ENCODE measurements around the gene JMJD4.

Gene JMJD4

GRCh38 chr1:227734856-227735538 lies at the start of gene JMJD4, which contains the start of gene SNAP47:
Gene JMJD4 (minus strand): TSS chr1:227735302. CDS start chr1:227735273, 29 bp downstream.
Gene SNAP47 (plus strand): TSS chr1:227735435. CDS start chr1:227747737, 12,302 bp downstream.
- DNase-seq, result peak; percentile 93
- peaks cover 26 to 35% of the 10 kb centered on the region in 2 donors for H3K36me3 Mint-ChIP-seq
- H3K9me3 Mint-ChIP-seq, result no peaks in the 10 kb centered on the region
- peak within 1 kb of the TSS; percentile 98 for H3K27ac Mint-ChIP-seq
- peaks cover 30 to 73% of the 10 kb centered on the region in 2 donors for H3K4me1 Mint-ChIP-seq
- H3K4me3 Mint-ChIP-seq, result peak within 1 kb of the TSS; percentile 96 to 97
- H3K27me3 Mint-ChIP-seq, result no peaks in the 10 kb centered on the region
- peak; percentile 95 to 97 for ATAC-seq (replicated peaks)

- Mint-ChIP-seq H3K27me3 (no peaks in the 10 kb centered on the region), H3K9me3 (no peaks in the 10 kb centered on the region), H3K36me3 (peaks cover 16 to 30% of the 10 kb centered on the region in 2 donors), H3K4me3 (no peak overlapping the region), H3K4me1 (peaks cover 17 to 41% of the 10 kb centered on the region in 2 donors), H3K27ac (peak overlapping the region; percentile 85)
- DNase-seq (no peak), ATAC-seq (replicated peaks) (no peak)
Measured at GRCh38 chr1:227782226-227782625, 47.1 kb upstream of the JMJD4 start.

- DNase-seq (no peak), ATAC-seq (replicated peaks) (no peak)
- H3K36me3 Mint-ChIP-seq, result peaks cover 18 to 38% of the 10 kb centered on the region in 2 donors
- H3K27ac Mint-ChIP-seq, result no peak overlapping the region
- H3K9me3 Mint-ChIP-seq, result no peaks in the 10 kb centered on the region
- no peaks in the 10 kb centered on the region for H3K27me3 Mint-ChIP-seq
- peaks cover 12 to 33% of the 10 kb centered on the region in 2 donors for H3K4me1 Mint-ChIP-seq
- no peak overlapping the region for H3K4me3 Mint-ChIP-seq
Measured at GRCh38 chr1:227781314-227781930, 46.3 kb upstream of the JMJD4 start.

GRCh38 chr1:227780101-227781044 lies 45.3 kb upstream of the JMJD4 start:
- H3K27ac Mint-ChIP-seq, result no peak overlapping the region
- no peaks in the 10 kb centered on the region for H3K9me3 Mint-ChIP-seq
- H3K36me3 Mint-ChIP-seq, result peaks cover 20 to 44% of the 10 kb centered on the region in 2 donors
- peaks cover 4 to 22% of the 10 kb centered on the region in 2 donors for H3K4me1 Mint-ChIP-seq
- no peak overlapping the region for H3K4me3 Mint-ChIP-seq
- no peak for ATAC-seq (replicated peaks)
- no peaks in the 10 kb centered on the region for H3K27me3 Mint-ChIP-seq
- DNase-seq, result no peak

GRCh38 chr1:227779685-227780084 lies 44.6 kb upstream of the JMJD4 start:
- DNase-seq (no peak), ATAC-seq (replicated peaks) (no peak)
- no peaks in the 10 kb centered on the region for H3K27me3 Mint-ChIP-seq
- H3K4me1 Mint-ChIP-seq, result peaks cover 3 to 15% of the 10 kb centered on the region in 2 donors
- H3K4me3 Mint-ChIP-seq, result no peak overlapping the region
- H3K36me3 Mint-ChIP-seq, result peaks cover 20 to 44% of the 10 kb centered on the region in 2 donors
- H3K9me3 Mint-ChIP-seq, result no peaks in the 10 kb centered on the region
- no peak overlapping the region for H3K27ac Mint-ChIP-seq

- ATAC-seq (replicated peaks) (no peak), DNase-seq (no peak)
- Mint-ChIP-seq H3K4me1 (peaks cover 3 to 13% of the 10 kb centered on the region in 2 donors), H3K4me3 (no peak overlapping the region), H3K9me3 (no peaks in the 10 kb centered on the region), H3K27ac (no peak overlapping the region), H3K36me3 (peaks cover 25 to 50% of the 10 kb centered on the region in 2 donors), H3K27me3 (no peaks in the 10 kb centered on the region)
Measured at GRCh38 chr1:227779021-227779441, 43.9 kb upstream of the JMJD4 start.

- H3K27ac Mint-ChIP-seq, result no peak overlapping the region
- DNase-seq (no peak), ATAC-seq (replicated peaks) (no peak)
- no peaks in the 10 kb centered on the region for H3K9me3 Mint-ChIP-seq
- H3K36me3 Mint-ChIP-seq, result peaks cover 27 to 55% of the 10 kb centered on the region in 2 donors
- no peak overlapping the region for H3K4me3 Mint-ChIP-seq
- no peaks in the 10 kb centered on the region for H3K27me3 Mint-ChIP-seq
- peaks cover 3 to 13% of the 10 kb centered on the region in 2 donors for H3K4me1 Mint-ChIP-seq
Measured at GRCh38 chr1:227778401-227778947, 43.4 kb upstream of the JMJD4 start.

GRCh38 chr1:227777646-227778045 lies 42.5 kb upstream of the JMJD4 start:
- no peak for ATAC-seq (replicated peaks)
- Mint-ChIP-seq H3K9me3 (no peaks in the 10 kb centered on the region), H3K36me3 (peaks cover 23 to 53% of the 10 kb centered on the region in 2 donors), H3K27me3 (no peaks in the 10 kb centered on the region), H3K27ac (no peak overlapping the region), H3K4me1 (peaks cover 3 to 6% of the 10 kb centered on the region in 2 donors), H3K4me3 (no peak overlapping the region)
- DNase-seq, result no peak

- Mint-ChIP-seq H3K4me3 (no peak overlapping the region), H3K4me1 (peaks cover 0 to 2% of the 10 kb centered on the region in 2 donors), H3K9me3 (no peaks in the 10 kb centered on the region), H3K36me3 (peaks cover 21 to 53% of the 10 kb centered on the region in 2 donors), H3K27me3 (no peaks in the 10 kb centered on the region), H3K27ac (no peak overlapping the region)
- no peak for DNase-seq
- ATAC-seq (replicated peaks), result no peak
Measured at GRCh38 chr1:227777156-227777555, 42.1 kb upstream of the JMJD4 start.

GRCh38 chr1:227776331-227776771 lies 41.2 kb upstream of the JMJD4 start:
- no peak for ATAC-seq (replicated peaks)
- Mint-ChIP-seq H3K4me3 (no peak overlapping the region), H3K27ac (no peak overlapping the region), H3K4me1 (no peaks in the 10 kb centered on the region), H3K36me3 (peaks cover 18 to 53% of the 10 kb centered on the region in 2 donors), H3K9me3 (no peaks in the 10 kb centered on the region), H3K27me3 (no peaks in the 10 kb centered on the region)
- no peak for DNase-seq

- Mint-ChIP-seq H3K4me3 (no peak overlapping the region), H3K9me3 (no peaks in the 10 kb centered on the region), H3K27ac (no peak overlapping the region), H3K27me3 (no peaks in the 10 kb centered on the region), H3K36me3 (peaks cover 18 to 53% of the 10 kb centered on the region in 2 donors), H3K4me1 (no peaks in the 10 kb centered on the region)
- no peak for DNase-seq
- ATAC-seq (replicated peaks), result no peak
Measured at GRCh38 chr1:227775841-227776240, 40.7 kb upstream of the JMJD4 start.

GRCh38 chr1:227774821-227775661 lies 39.9 kb upstream of the JMJD4 start:
- no peaks in the 10 kb centered on the region for H3K4me1 Mint-ChIP-seq
- H3K36me3 Mint-ChIP-seq, result peaks cover 21 to 54% of the 10 kb centered on the region in 2 donors
- no peak overlapping the region for H3K4me3 Mint-ChIP-seq
- H3K27ac Mint-ChIP-seq, result no peak overlapping the region
- no peaks in the 10 kb centered on the region for H3K27me3 Mint-ChIP-seq
- no peaks in the 10 kb centered on the region for H3K9me3 Mint-ChIP-seq
- ATAC-seq (replicated peaks) (no peak), DNase-seq (no peak)

- Mint-ChIP-seq H3K4me3 (no peak overlapping the region), H3K27me3 (no peaks in the 10 kb centered on the region), H3K27ac (no peak overlapping the region), H3K4me1 (no peaks in the 10 kb centered on the region), H3K36me3 (peaks cover 22 to 53% of the 10 kb centered on the region in 2 donors), H3K9me3 (no peaks in the 10 kb centered on the region)
- DNase-seq (no peak), ATAC-seq (replicated peaks) (no peak)
Measured at GRCh38 chr1:227774051-227774731, 39.1 kb upstream of the JMJD4 start.

Measured in stimulated activated naive B cell treated with anti-CD40 and anti-IgM and Interleukin-4, amounts not matched to agents 10 μg/mL and 1 μg/mL and 100 μg/mL, for 72 hours (primary cell).